Activated T-cell treated with anti-CD3 and anti-CD28 coated beads for 4 hours (primary cell): ENCODE data around the gene ATP8A1.

ENCODE experiments used
- DNase-seq: peaks from one replicate; pipeline ENCODE4 v3.0.0-alpha.2; 2020

The ATP8A1 gene

DNA sequence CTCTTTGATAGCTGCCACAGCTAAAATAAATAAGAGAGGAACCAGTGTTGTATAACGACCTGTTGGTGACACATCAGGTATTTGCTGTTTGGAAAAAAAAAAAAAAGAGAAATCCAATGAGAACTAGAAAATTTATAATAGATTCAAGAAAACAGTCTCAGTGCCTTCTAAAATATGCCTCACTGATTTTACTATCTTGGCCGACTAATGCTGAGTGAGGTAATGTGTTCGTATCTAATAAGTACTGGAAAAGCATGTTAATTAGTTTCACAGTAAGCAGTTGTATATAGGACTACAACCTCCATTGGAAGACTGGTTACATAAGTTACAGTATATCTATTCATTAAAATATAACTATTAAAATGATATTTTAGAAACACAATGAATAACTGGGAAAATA lies 32.4 kb downstream of the ATP8A1 start:
- no peak for DNase-seq

DNA sequence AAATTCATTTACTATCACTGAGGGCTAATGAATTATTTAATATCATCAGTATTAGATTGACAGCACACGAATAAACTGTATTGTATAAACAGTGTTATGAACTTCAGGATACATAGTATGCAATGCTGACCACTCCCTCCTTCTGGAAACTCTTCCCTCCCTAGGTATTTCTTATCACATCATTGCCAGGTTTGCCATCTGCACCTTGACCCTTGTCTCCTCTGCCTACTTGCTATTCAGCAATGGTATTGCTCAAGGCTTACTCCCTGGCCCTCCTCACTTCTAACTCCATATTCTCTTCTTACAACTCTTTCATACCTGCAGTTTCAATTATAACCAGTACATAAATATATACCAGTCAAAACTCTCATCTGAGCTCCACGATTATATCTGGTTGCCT lies 38.9 kb downstream of the ATP8A1 start:
- no peak for DNase-seq

DNA sequence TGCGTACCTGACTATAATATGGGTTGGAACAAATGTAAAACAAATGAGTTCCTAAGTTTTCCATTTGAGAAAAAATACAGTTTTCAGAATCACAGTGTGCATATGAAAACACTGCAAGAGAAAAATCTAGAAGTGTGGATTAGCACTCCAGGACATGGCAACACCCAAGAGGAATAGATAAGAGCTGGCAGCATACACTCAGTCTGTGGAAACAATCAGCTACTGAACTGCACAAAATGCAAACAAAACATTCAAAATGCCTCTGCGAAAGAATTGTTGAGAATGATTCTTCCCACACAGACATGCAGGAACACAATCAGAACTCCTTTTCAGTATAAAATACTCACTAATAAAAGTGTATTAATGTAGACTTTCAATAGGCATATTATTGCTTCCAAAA lies 39.9 kb downstream of the ATP8A1 start:
- no peak for DNase-seq

DNA sequence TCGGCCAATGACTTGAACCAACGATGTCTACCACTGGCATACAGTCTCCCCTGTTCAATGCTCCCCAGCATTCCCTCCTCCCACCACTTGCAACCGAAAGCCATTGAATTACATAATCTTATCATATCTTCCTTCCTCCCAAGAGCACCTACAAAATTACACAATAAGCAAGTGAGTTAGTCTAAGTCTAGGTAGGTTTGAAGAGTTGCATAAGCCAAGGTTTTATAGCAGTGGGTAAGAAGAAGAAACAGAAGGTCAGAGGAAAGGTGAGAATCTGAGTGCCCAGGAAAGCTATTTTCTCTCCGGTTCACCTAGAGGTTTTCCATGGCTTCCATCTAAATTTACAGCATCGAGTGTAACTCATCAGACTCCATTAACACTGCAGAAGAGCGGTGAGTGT lies 40.3 kb downstream of the ATP8A1 start:
- no peak for DNase-seq

DNA sequence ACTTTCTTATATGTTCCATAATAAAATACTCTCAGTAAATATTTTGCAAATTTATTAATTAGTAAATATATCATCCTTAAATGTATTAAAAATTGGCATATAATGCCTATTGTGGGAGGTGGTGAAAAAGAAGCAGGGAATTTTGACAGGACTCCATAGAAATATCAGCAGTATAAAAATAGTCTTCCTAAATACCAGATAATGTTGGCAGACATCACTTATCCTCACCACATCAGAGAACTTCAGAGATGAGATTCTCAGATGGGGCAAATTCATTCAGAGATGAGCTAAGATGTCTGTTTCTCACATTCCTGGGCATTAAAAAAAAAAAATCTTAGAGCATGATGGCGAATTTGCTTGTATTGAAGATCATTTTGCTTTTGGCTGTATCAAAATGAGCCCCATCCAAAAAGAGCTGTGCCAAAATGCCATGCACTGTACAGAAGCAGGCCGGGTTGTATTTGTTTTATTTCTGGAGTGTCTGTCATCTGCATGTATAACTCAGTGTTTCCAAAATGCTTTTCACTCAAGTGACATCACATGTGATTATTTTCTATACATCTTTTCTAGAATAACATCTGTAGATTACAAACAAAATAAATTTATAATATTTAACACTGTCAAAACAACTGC lies 41.7 kb downstream of the ATP8A1 start:
- no peak for DNase-seq

DNA sequence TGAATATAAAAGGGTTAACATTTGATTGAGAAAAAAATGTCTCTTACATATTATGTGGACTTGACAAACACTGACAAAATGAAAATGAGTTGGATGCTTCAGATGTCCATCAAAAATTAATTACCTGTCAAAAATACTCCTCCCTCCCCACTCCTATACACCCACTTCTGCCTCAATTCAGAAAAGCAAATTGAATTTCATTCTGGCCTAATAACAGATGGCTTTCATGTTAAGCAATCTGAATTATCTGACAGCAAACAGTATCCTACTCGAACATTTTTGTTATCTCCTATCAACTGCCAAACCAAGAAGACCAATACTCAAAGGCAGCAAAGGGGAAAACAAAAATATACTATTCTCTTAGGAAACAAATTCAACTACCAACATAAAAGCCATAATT lies 44.0 kb downstream of the ATP8A1 start:
- DNase-seq = no peak

DNA sequence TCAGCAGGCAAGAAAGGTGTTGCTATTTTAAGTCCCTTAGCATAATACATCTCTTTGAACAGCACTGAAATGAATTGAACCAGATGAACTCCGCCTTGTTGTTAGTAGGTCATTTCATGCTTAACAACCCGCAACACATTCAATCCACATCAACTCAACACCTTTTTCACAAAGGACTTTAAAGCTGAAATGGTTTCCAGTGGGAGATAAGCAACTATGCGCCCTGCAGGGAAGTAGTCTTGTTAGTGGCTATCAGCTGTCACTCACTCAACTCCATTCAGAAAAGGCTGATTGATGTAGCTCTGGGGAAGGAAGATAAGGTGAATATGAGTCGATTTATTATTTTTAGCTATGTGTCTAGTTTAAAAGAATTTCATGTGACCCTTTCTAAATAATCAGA lies 46.0 kb downstream of the ATP8A1 start:
- DNase-seq = no peak

DNA sequence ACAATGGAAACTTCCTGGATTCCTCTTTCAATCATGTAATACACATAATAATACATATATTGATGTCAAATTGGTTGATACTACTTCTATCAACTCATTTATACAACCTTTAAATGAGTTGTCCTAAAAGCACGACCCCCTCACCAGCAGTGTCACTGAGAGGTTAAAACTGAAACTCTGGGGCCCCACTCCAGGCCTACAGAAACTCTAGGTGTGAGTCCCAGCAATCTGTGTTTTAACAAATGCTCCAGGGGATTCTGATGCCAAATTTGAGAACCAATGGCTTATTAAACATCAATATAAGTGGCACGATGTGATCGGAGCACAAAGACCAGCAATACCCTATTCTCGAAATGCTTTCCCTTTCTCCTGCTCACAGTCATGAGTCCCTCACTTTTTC lies 47.9 kb downstream of the ATP8A1 start:
- no peak for DNase-seq

DNA sequence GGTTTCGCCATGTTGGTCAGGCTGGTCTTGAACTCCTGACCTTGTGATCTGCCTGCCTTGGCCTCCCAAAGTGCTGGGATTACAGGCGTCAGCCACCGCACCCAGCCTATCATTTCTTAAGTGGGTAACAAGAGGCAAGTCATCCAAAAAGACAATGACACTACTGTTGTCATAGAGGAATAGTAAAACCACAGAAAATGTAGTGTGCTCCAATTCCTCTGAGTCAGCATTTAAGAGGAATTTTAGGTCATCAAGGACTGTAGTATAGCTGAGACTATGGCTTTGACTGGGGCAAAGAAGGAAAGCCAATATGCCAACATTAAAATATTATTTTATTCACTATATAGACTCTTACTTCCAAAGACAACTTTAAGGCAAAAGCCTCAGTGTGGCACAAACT lies 48.4 kb downstream of the ATP8A1 start:
- DNase-seq = no peak

DNA sequence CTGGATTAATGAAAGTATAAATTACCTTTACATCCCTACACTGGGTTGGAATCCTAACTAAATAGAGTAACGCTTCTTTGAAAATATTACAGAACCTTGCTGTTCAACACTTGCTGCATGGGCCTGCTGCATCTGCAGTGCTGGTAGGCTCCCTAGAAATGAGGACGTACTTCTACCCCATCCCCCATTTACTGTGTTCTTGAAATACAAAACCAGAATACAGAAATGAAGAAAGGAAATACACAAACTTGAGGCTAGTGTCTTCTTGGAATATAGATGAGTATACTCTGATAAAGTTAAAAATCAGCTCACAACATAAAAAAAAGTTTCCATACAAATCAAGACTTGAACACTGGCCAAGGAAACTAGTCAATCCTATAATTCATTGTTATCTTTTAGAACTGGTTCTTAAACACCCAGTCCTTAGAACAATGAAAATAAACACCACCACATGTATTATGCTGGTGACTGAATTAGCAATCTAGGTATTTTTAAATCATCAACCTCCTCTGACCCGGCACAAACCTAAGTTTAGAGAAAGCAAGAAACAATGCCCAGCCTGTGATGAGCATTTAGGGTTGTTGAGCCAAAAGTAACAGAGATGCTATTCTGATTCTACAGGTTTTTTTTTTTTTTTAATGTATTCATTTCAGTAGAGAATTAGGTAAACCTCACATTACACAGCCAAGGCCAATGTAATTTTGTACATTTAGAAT lies 49.7 kb downstream of the ATP8A1 start:
- no peak for DNase-seq

DNA sequence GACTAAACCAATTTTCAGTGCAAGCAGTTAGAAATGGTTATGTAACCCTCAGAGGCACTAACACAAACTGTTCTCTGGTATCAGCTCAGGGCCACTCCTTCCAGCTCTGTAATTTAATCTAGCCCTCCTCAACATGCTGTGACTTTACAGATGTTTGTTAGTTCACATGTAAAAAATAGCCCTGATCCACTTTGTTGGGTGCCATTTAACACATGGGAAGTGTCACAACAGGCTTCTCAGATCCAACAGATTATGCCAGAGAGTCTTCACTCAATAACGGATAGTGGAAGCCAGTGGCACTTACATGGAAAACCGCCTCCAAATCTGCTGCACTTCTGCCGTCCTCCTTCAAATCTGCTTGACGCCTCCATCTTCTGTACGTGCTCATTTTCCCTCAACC lies 51.6 kb downstream of the ATP8A1 start:
- no peak for DNase-seq

DNA sequence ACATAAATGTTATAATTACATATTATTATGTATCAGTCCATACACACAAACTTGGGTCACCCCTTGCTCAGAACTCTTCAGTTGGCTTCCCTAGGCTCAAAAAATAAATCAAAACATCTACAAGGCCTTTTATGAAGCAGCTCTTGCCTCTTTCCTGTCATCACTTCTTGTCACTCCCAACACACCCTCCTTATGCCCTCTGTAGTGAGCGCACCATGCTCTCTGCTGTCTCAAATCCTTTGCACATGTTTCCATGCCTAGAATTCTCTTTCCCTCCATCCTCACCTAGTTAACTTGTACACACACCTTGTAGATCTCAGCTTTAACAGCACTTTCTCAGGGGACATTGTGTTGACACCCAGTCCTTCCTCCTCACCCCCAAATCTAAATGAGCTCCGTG lies 53.0 kb downstream of the ATP8A1 start:
- DNase-seq = no peak

DNA sequence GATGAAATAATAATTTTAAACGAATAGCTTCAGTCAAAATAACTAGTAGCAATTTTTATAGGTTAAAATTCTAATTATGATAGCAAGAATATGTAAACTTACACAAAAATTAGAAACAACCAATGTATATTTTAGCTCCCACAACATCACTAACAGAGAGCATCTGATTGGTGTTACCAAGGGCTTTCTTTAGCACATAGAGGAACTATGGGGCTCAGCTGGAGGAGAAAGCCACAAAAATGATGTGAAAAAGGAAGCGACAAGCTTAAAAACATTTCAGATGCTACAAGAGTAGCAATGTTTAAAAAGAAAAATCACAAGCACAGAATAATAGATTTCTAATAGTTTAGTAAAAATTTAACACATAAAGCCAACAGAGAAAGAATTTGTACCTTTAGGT lies 56.3 kb downstream of the ATP8A1 start:
- DNase-seq = no peak

DNA sequence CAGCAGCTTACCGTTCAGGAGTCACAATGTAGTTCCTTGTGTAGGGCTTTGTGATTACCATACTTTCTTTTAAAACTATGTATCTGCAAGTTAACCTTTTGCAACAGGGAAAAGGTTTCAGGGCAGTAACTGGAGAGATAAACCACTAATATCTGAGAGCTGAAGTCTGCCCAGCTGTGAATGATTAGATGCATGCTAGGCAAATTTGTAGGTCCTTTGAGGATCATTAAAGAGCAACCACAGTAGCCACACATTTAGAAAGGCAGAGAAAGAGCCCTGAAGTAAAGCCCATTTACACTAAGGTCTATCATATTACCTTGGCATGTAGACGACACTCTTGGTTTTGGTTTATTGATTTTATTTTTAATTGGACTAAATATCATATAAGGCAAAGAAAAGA lies 60.0 kb downstream of the ATP8A1 start:
- no peak for DNase-seq

DNA sequence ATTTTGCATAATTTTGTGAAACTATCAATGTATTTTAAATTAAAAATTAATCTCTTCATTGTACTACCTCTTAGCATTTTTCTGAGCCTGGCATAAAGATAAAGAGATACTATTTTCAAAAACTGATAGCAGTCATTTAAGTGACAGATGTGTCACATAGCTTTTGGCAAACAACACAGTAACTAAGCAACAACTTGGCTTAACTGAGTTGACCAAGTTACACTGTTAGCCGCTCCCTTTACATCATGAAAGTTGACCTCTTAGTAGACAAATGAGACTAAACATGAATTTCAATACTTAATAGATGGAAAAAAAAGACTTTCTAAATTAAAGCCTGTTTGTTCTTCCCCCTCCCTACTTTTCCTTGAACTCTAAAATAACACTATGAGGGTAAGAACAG lies 62.0 kb downstream of the ATP8A1 start:
- DNase-seq = no peak

DNA sequence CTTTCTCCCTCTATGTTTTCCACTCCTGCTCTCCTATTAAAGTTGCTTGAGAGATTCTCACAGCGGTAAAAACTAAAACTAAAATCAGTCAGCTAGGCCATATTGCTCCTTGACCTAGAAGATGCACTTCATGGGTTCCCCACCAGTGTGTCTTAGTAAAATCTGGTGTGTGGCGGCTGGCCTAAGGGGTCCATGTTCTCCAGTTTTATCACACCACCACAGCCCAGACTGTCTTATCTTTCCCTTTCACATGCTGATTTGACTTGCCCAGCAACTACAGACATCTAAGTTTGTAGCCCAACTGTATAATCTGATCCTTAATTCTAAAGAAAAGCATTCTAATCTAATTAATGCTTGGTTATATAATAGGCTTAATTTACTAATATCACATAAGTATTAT lies 68.0 kb downstream of the ATP8A1 start:
- no peak for DNase-seq

DNA sequence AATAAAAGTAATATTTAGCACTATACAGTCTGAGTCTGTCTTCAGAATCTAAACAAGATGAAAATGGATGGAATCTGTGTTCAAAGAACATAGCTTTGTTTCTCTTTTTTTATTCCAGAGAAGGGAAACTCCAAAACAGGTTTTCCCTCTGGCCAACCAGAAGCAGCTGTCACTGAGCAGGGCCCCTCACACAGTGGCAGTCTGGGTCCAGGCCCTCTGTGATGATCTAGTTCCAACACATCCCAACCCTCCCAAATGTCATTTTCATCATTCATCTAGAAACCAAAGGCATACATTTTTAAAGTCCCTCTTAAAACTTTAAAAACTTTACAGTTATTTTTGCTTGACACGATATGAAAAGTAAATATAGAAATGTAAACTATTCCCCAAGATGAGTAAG lies 70.1 kb downstream of the ATP8A1 start:
- no peak for DNase-seq

DNA sequence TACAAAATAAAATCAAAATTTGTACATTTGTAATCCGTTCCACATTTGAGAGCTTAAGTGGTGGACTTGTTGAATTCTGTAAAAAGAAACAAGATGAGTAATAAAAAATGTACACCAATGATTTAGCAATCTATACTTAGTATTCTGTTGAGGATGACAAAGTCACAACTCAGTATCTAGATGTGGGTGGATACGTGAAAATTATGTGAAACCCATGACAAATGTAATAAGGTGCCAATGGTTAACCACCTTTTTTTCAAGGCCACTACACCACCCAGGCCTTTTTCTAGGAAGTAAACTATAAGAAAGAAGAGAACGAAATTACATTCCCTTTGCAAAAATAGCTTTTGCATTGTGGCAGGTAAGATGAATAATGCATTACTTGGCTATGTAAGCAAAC lies 77.0 kb downstream of the ATP8A1 start:
- no peak for DNase-seq

DNA sequence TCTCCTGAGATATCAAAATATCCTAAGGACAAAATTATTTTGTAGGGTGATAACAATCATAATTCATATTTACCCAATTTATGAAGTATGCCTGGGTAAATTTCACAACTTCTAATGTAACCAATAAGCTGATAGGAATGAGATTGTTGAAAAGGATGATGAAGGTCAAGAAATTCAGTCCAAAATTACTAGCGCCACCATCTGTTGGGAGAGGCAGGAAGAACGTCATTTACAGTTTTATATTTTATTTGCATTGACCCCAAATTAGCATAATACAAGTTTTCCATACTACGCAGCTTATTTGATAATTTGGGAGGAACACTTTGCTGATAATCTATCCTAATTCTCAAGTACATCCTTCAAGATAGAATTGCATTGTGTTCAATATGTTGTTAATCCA lies 78.7 kb downstream of the ATP8A1 start:
- no peak for DNase-seq

DNA sequence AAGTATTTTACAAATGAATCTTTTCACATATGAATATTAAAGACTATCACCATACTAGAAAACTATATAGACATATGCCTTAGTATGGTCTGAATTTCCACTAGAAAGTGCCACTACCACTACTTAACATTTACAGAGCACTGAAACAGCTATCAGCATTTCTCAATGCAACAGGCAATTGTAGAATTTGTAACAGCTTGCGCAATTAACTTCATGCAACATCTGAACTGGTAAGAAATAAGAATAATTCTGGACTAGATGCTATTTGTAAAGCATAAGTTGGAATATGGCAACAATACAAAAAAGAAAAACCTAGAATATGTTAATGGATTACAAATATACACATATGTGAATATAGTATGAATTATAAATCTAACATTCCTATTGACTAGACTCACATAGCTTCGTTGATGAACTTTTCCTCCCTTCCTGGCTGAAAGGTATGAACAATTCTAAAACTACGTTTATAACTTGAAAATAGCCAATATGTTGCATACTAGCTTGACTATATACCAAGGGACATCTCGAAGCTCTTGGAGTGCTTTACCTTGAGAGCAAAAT lies 82.0 kb downstream of the ATP8A1 start:
- DNase-seq = no peak

DNA sequence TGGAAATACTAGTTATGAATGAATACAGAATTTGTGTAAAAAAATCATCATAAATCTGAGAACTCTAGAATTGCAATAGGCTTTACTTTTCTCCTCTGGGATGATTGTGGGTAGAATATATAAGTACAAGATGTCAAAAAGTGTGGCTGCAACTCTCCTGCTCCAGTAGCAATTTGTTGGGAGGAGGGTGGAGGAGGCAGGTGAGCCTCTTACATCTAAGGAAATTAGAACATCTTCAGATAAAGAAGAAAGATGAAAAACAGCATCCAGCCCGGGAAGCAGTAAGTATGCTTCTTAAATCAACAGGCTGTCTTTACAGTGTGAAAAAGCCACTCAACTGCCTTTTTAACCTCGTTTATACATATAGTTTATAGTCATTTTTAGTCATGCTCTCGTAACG lies 83.7 kb downstream of the ATP8A1 start:
- DNase-seq = no peak

DNA sequence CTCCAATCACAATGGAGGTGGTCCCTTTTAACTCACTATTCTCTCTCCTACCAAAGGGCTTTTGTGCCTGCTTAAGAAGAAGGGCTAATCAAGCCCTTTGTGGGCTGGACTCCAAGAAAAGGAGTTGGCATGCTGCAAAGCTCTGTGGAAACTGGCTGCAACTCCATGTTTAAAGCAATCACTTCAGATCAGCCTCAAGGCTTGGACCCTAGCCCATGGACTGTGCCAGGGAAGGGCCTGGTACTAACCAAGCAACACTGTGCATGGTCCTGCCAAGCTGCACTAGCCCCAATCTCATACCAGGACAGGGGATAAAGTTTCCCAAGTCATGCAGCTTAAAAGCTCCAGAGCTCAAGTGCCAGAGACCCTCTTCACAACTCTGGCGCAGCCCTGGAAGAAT lies 86.7 kb downstream of the ATP8A1 start:
- DNase-seq = no peak

DNA sequence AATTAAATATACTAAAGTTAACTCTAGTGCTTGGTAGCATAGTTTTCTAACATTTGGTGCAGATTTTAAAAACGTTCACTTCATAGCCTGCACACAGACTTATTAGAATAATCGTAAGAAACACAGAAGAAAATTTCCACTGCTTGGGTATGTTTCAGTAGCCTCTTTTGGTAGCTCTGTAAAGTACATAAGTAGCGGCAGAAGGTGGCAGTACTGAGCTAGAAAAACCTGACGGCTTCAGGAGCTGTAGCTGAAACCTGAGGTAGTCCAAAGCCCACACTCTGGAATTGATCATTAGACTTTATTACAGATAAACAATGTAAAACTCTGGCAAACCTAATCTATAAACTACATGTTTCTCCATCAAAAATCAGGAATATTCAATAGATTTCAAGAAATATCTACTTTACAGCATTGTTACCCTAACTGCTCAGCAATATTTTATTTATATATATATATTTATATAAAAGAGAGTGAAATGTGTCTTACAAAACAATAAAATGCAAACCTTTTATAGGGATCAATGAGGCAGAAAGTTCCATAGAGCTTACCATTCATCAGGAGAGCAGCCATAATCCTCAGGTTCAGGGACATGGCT lies 88.2 kb downstream of the ATP8A1 start:
- peak; percentile 56 for DNase-seq

DNA sequence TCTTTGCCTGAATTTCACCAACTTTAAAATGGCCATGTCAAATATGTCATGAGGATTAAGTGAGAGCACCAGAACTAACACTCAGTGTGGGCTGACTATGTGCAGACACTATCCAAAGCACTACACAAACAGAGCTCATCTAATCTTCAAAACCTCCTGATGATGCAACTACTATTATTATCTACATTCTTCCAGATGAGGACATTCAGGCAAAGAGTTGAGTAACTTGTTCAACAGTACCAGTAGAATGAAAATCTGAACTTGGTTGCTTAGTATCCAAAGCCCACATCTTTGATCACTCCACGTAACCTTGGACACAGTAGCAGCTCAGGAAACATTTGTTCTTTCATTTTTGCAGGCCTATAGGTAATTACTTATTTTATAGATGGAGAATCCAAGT lies 90.1 kb downstream of the ATP8A1 start:
- DNase-seq = no peak

DNA sequence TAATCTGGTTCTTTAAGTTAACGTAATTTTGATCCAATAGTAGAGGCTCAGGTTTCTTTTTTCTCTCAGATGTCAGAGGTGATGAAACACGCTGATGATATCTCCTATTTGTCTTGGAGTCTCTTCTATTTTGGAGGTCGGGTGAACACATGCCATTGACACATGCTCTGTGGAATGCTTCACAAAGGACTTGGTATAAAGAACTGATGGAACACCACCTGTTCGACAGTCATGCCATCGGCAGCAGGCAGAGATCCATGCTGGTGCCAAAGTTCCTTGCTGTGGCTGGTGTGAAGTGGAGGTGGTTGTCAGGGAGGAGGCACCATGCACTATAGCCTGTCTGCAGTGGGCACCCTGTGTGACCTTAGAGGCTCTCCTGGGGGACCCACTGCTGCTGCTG lies 94.9 kb downstream of the ATP8A1 start:
- no peak for DNase-seq
